ENCODE data around the gene ATG4C.
"Not testable (repeated sequence)": the region's sequence is repeated elsewhere in the genome, so short reads cannot be mapped to it uniquely, and the experiment has no call there.

The ATG4C gene, protein sequence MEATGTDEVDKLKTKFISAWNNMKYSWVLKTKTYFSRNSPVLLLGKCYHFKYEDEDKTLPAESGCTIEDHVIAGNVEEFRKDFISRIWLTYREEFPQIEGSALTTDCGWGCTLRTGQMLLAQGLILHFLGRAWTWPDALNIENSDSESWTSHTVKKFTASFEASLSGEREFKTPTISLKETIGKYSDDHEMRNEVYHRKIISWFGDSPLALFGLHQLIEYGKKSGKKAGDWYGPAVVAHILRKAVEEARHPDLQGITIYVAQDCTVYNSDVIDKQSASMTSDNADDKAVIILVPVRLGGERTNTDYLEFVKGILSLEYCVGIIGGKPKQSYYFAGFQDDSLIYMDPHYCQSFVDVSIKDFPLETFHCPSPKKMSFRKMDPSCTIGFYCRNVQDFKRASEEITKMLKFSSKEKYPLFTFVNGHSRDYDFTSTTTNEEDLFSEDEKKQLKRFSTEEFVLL

DNA sequence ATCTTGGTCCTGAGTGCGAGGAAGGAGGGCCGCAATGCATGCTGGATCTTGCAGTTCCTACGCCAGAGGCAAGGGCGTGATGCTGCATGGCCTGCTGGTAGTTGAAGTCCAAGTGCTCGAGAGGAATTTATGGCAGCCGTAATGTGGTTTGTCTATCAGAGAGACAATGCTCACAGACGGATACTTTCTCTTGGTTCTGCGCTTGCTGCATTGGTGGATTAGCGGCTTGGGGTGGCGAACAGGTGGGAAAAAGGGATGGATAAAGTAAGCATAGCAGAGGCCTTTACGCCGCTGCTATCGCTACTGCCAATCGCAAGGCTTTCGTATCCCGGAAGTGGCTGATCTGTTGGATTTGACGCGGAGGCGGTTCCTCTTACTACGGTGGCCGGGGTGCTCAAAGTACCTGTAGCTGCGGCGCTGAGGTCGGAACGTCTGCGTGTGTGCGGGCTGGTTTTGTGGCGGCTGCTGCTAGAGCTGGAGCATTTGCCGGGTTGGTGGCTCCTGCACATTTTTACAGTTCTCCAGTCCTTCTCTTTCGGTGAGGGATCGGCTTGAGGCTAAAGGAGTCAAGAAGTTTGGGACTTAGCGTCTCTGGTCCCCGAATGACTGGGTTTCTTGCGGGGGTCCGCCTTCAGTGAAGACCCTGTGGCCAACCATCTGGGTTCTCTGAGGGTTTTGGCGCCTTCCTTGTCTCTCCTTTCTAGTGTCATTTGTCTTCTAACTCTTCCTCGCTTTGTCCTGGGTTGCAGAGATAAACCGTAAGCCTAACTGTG is at the start of gene ATG4C:
TSS of gene ATG4C (plus strand) at position 397 of the 773 bp plus-strand sequence. CDS start 19,655 bp downstream, outside the sequence.
- peak; percentile 98 for DNase-seq

DNA sequence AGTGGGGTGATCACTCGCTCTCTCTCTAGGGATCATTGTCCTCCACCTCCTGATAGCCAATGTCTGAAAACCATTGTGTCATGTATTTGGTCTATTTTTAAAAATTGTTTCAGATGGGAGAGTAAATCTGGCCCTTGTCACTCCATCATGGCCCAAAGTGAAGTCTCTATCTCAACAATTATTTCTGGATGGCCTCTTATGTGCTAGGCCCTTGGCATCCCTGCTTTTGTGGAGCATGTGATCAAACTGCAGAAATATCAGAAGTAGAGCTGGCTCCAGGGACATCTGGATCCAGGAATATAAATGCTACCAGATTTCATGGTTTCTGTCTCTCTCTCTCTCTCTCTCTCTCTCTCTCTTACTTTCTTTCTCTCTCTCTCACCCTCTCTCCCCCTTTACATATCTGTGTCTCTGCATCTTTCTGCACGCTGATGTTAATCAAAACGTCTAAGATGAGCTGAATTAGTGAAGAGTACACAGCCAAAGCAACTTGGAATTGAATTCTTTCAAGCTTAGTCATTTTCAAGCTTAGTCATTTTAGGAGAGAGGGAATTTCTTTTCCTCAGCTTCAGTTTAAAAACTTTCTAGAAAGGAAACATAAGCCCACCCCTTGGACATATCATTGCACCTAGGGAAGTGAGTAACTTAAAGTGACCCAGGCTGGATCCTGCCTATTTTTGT is 48.3 kb upstream of the ATG4C start:
- DNase-seq = no peak

DNA sequence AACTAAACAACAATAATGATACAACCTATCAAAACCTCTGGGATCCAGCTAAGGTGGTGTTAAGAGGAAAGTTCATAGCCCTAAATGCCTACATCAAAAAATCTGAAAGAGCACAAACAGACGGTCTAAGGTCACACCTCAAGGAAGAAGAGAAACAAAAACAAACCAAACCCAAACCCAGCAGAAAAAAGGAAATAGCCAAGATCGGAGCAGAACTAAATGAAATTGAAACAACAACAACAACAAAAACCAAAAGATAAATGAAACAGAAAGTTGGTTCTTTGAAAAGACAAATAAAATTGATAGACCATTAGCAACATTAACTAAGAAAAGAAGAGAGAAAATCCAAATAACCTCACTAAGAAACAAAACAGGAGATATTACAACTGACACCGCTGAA is 43.2 kb upstream of the ATG4C start:
- not testable (repeated sequence) for DNase-seq

DNA sequence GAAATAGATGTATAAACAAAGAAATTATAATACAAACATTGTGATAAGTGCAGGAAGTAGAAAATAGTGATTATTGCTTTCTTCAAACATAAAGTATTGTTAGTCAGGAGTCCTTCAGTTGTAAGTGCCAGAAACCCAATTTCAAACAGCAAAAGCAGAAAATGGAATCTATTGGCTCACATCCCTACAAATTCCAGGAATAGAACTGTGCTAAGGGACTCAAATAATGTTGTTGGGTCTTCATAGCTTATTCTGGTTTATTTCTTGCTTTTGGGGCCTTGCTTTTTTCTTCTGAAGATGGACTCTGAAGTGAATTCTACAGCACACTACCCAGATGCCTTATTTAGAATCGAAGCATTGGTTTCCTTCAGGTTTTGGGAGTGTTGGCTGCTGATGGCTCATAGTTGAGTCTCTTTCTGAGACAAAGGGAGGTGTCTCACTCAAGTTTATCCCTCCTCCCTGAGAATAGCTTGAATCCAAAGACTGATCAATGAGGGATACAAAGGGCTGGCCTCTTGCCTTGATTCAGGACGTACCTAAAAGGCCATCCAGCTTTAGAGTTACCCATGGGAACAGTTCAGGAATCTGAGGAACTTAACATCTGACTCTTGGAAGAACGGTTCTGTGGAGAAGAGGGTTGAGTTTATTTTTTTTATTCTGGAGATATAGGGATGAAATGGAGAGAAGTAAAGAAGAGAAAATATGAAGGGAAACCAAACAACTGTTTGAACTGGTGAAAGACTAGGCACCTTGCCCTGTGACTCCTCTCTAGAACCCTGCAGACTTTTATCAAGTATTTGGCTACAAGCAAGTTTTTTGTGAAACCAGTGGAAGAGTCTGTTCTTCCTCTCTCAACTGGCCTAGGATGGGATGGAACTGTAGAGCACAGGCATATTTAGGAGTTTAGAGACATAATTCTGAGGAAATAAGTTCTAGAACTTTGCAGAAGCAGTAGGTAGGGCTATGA is 39.0 kb upstream of the ATG4C start:
- DNase-seq = no peak

DNA sequence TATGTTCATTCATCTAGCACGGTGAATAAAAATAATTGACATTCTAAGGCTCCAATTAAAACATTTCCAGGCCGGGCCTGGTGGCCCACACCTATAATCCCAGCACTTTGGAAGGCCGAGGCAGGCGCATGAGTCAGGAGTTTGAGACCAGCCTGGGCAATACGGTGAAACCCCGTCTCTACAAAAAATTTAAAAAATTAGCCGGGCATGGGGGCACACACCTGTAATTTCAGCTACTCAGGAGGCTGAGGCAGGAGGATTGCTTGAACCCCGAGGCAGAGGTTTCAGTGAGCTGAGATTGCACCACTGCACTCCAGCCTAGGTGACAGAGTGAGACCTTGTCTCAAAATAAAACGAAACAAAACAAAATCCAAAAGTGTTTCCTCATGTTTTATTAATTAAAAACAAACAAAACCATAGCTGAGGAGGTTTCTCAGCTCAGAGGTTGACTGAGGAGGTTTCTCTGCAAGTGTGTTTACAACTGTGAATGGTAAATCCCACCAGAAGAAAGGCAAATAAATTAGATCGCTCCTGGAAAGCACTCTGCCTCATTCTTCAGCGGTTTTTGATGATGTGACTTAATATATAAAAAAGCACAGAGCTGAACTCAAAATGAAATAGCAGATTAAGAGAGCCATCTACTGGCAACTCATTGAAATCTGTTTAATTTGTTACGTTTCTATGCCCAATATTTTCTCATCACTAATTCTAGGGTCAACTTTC is 37.7 kb upstream of the ATG4C start:
- DNase-seq = peak; percentile 86

DNA sequence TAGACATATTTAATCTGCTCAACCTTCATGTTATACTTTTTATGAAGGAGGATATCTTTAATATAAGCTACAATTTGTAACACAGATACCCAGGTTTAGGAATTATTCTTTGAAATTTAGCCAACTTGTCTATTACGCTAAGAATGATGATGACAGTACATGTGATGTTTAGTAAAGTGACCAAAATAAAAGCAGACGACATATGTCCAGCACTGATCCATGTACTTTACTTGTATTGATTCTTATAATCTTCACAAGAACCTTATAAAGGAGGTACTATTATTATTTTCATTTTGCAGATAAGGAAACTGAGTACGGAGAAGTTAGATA is 37.2 kb upstream of the ATG4C start:
- no peak for DNase-seq

DNA sequence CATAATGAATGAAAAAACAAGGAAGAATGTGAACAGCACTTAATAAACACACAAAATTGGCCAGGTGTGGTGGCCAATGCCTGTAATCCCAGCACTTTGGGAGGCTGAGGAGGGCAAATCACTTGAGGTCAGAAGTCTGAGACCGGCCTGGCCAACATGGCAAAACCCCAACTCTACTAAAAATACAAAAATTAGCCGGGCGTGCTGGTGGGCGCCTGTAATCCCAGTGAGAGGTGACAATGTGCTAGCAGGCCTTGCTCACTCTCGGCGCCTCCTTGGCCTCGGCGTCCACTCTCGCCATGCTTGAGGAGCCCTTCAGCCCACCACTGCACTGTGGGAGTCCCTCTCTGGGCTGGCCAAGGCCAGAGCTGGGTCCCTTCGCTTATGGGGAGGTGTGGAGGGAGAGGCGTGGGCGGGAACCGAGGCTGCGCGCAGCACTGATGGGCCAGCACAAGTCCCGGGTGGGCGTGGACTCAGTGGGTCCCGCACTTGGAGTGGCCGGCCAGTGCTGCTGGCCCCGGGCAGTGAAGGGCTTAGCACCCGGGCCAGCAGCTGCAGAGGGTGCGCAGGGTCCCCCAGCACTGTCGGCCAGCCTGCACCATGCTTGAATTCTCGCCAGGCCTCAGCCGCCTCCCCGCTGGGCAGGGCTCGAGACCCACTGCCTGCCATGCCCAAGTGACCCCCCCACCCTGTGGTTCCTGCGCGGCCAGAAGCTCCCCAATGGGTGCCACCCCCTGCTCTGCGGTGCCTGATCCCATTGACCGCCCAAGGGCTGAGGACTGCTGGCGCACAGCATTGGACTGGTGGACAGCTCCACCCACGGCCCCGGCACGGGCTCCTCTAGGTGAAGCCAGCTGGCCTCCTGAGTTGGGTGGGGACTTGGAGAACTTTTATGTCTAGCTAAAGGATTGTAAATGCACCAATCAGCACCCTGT is 30.6 kb upstream of the ATG4C start:
- DNase-seq = no peak

DNA sequence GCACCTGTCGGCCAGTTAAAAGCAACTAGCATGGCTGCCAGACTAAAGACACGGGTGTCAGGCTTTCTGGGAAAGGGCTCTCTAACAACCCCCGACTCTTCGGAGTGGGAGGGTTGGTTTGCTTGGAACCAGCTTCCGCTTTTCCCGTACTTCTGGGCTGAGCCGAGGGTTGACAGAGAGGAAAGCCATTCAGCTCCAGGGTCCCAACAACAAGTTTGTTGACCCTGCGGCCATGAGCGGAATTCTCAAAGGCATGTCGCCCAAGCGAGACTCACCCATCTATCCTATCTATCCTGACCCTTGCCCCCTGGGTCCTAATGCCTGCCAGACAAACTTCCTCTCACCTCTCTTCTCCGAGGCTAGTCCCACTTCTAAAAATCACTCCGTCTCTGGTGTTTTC is 29.0 kb upstream of the ATG4C start:
- DNase-seq = not testable (repeated sequence)

DNA sequence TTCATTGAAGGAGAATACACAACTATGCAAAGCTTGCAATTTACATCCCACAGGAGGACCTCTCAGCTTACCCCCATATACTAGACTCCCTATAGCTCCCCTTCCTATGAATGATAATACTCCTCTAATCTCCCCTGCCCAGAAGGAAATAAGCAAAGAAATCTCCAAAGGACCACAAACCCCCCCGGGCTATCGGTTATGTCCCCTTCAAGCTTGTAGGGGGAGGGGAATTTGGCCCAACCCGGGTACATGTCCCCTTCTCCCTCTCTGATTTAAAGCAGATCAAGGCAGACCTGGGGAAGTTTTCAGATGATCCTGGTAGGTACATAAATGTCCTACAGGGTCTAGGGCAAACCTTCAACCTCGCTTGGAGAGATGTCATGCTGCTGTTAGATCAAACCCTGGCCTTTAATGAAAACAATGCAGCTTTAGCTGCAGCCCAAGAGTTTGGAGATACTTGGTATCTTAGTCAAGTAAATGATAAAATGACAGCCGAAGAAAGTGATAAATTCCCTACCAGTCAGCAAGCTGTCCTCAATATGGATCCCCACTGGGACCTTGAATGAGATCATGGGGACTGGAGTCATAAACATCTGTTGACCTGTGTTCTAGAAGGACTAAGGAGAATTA is 27.6 kb upstream of the ATG4C start:
- DNase-seq = not testable (repeated sequence)

DNA sequence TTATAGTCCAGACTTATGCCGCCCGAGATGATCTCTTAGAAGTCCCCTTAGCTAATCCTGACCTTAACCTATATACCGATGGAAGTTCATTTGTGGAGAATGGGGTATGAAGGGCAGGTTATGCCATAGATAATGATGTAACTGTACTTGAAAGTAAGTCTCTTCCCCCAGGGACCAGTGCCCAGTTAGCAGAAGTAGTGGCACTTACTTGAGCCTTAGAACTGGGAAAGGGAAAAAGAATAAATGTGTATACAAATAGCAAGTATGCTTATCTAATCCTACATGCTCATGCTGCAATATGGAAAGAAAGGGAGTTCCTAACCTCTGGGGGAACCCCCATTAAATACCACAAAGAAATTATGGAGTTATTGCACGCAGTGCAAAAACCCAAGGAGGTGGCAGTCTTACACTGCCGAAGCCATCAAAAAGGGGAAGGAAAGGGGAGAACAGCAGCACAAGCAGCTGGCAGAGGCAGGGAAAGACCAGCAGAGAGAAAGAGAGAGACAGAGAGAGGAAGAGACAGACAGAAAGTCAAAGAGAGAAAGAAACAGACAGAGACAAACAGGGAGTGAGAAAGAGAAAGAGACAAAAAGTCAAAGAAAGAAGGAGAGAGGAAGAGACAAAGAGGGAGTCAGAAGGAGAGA is 24.6 kb upstream of the ATG4C start:
- peak; percentile 63 for DNase-seq

DNA sequence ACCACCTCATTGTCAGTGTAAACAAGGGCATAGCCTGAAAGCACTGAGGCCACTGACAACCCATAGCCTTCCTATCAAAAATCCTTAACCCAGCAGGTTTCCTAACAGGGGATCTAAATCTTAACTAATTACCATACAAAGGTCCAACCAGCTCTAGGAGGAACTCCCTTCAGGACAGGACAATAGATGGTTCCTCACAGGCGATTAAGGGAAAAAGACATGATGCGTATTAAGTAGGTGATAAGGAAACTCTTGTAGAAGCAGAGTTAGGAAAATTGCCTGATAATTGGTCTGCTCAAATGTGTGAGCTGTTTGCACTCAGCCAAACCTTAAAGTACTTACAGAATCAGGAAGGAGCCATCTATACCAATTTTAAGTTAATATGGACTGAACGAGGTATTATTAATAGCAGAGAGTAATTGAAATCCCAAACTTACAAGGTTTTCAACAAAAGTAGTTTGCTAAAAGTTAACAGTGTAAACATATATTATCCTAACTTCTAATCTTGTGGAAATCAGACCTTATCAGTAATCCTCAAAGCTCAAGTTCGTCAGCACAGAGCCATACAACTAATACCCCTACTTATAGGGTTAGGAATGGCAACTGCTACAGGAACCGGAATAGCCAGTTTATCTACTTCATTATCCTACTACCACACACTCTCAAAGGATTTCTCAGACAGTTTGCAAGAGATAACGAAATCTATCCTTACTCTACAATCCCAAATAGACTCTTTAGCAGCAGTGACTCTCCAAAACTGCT is 23.7 kb upstream of the ATG4C start:
- DNase-seq = not testable (repeated sequence)

DNA sequence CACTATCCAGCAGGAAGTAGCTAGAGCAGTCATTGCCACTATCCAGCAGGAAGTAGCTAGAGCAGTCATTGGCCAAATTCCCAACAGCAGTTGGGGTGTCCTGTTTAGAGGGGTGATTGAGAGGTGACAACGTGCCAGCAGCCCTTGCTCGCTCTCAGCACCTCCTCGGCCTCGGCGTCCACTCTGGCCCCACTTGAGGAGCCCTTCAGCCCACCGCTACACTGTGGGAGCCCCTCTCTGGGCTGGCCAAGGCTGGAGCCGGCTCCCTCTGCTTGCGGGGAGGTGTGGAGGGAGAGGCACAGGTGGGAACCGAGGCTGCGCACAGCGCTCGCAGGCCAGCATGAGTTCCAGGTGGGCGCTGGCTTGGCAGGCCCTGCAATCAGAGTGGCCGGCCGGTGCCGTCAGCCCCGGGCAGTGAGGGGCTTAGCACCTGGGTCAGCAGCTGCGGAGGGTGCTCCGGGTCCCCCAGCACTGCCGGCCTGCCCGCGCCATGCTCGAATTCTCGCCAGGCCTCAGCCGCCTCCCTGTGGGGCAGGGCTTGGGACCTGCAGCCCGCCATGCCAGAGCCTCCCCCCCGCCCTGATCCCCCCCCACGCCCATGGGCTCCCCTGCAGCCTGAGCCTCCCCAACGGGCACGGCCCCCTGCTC is 22.6 kb upstream of the ATG4C start:
- DNase-seq = not testable (repeated sequence)

DNA sequence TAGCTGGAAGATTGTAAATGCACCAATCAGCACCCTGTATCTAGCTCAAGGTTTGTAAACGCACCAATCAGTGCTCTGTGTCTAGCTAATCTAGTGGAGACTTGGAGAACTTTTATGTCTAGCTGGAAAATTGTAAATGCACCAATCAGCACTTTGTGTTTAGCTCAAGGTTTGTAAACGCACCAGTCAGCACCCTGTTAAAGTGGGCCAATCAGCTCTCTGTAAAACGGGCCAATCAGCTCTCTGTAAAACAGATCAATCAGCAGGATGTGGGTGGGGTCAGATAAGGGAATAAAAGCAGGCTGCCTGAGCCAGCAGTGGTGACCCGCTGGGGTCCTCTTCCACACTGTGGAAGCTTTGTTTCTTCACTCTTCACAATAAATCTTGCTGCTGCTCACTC is 21.9 kb upstream of the ATG4C start:
- not testable (repeated sequence) for DNase-seq

DNA sequence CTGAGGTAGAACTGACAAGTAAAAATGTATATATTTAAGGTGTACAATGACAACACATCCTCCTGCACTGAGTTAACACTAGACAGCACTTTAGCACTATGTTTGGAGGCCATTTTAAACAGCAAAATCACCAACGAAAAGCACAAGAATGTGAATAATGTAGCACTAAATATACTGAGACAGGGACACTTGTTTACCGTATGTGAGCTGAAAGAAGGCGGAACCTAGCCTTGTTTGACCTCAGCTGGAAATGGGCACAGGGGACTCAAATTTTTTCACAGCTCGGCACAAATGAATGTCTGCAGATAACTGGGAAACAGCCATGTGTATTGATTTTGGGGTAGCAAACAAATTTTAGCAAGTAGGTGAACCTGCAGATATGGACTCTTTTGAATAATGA is 18.0 kb upstream of the ATG4C start:
- DNase-seq = no peak

DNA sequence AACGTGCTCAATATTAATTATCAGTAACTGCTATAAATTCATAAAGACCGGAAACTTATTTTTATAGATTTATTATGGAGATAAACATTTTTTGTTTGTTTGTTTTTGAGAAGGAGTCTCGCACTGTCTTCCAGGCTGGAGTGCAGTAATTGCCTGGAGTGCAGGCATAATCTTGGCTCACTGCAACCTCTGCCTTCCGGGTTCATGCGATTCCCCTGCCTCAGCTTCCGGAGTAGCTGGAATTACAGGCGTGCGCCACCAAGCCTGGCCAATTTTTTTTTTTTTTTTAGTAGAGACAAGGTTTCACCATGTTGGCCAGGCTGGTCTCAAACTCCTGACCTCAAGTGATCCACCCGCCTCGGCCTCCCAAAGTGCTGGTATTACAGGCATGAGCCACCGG is 15.4 kb upstream of the ATG4C start:
- not testable (repeated sequence) for DNase-seq

DNA sequence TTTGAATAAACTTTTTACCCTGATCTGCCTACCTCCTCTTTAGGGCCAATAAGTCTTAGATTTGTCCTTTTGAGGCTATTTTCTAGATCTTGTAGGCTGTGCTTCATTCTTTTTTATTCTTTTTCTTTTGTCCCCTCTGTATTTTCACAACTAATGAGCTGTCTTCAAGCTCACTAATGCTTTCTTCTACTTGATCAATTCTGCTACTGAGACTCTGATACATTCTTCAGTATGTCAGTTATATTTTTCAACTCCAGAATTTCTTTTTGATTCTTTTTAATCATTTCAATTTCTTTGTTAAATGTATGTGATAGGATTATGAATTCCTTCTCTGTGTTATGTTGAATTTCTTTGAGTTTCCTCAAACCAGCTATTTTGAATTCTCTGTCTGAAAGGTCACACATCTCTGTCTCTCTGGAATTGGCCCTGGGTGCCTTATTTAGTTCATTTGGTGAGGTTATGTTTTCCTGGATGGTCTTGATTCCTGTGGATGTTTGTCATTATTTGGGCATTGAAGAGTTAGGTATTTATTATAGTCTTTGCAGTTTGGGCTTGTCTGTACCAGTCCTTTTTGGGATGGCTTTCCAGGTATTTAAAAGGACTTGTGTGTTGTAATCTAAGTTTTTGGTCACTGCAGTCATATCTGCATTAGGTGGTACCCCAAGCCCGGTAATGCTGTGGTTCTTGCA is 11.2 kb upstream of the ATG4C start:
- no peak for DNase-seq

DNA sequence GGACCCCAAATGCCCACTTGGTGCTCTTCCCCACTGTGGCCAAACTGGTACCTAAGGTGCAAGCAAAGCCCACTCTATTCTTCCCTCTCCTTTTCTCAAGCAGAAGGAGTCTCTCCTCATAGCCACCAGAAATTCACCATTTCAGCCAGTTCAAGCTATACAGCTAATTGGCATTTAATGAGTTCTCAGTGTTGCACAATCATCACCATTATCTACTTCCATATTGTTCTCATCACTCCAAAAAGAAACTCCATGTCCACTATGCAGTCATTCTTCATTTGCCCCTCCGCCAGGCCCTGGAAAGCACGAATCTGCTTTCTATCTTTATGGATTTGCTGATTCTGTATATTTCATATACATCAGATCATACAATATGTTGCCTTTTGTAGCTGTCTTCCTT is 9.9 kb upstream of the ATG4C start:
- no peak for DNase-seq
